WTC11 (cell line): Measurements from ENCODE around the gene ACY1. TPM values are rescaled to one million over a fixed set of nuclear protein-coding genes. Genes with fewer than 3 reads are reported as not detected.

ENCODE experiments used
- ATAC-seq: fragments of 200-7000 bp; cut with Tn5 transposase; 2 replicates; pipeline ENCODE4 v1.10.0; 2021; ENCODE audit warnings: mild to moderate bottlenecking, moderate library complexity
- CTCF ChIA-PET: fragments of 300-600 bp; sonication (Branson Sonifier 250); formaldehyde crosslinking; loops from one replicate; lab custom pipeline; 2021; ENCODE audit warnings: antibody characterized with exemption; lab: Charles Lee
- POLR2A ChIA-PET: fragments of 350-600 bp; sonication (Branson Sonifier 250); formaldehyde crosslinking; loops from one replicate; lab custom pipeline; 2021; ENCODE audit warnings: antibody characterized with exemption; lab: Charles Lee
- DNase-seq: peaks from one replicate; pipeline ENCODE4 v3.0.0; 2021; ENCODE audit warnings: low spot score
- H3K27ac Mint-ChIP-seq: 2 replicates; pipeline ENCODE4 v1.8.0; 2021; ENCODE audit warnings: mixed read lengths
- H3K27me3 Mint-ChIP-seq: 2 replicates; pipeline ENCODE4 v1.8.0; 2021; ENCODE audit warnings: low read depth, mild to moderate bottlenecking, moderate library complexity, mixed read lengths
- H3K36me3 Mint-ChIP-seq: 2 replicates; pipeline ENCODE4 v1.8.0; 2021; ENCODE audit warnings: mixed read lengths
- H3K4me1 Mint-ChIP-seq: 2 replicates; pipeline ENCODE4 v1.8.0; 2022; ENCODE audit warnings: mixed read lengths
- H3K4me3 Mint-ChIP-seq: 2 replicates; pipeline ENCODE4 v1.8.0; 2021; ENCODE audit warnings: mild to moderate bottlenecking, moderate library complexity, mixed read lengths
- H3K9me3 Mint-ChIP-seq: 2 replicates; pipeline ENCODE4 v1.8.0; 2021; ENCODE audit warnings: mixed read lengths
- AFF4 ChIP-seq: sonication (generic); formaldehyde crosslinking; IDR thresholded peaks from 2 replicates; pipeline ENCODE4 v1.8.1; 2023; ENCODE audit warnings: mild to moderate bottlenecking, missing genetic modification reagents, borderline replicate concordance
- CTCF ChIP-seq: fragments of 200-600 bp; IDR thresholded peaks from 2 replicates; pipeline ENCODE4 v1.8.0; 2022; ENCODE audit warnings: antibody characterized with exemption
- E2F4 ChIP-seq: sonication (generic); formaldehyde crosslinking; IDR thresholded peaks from 2 replicates; pipeline ENCODE4 v1.8.1; 2022; ENCODE audit warnings: low read depth, mild to moderate bottlenecking, moderate library complexity, missing genetic modification reagents, borderline replicate concordance
- FOXK1 ChIP-seq: sonication (generic); formaldehyde crosslinking; IDR thresholded peaks from 2 replicates; pipeline ENCODE4 v1.8.0; 2022; ENCODE audit warnings: mild to moderate bottlenecking, moderate library complexity, missing genetic modification reagents
- GABPB1 ChIP-seq: sonication (generic); formaldehyde crosslinking; IDR thresholded peaks from 2 replicates; pipeline ENCODE4 v1.8.1; 2023; ENCODE audit warnings: mild to moderate bottlenecking, missing genetic modification reagents
- HMGXB4 ChIP-seq: sonication (generic); formaldehyde crosslinking; IDR thresholded peaks from 2 replicates; pipeline ENCODE4 v1.8.1; 2023; ENCODE audit warnings: mild to moderate bottlenecking, moderate library complexity, missing genetic modification reagents
- JAZF1 ChIP-seq: fragments of 250-450 bp; sonication (Bioruptor Pico); IDR thresholded peaks from 2 replicates; pipeline ENCODE4 v1.9.0; 2021; ENCODE audit warnings: moderate library complexity, mild to moderate bottlenecking, inconsistent platforms
- KAT7 ChIP-seq: sonication (generic); formaldehyde crosslinking; IDR thresholded peaks from 2 replicates; pipeline ENCODE4 v1.8.1; 2023; ENCODE audit warnings: missing genetic modification reagents, mild to moderate bottlenecking, borderline replicate concordance
- MAX ChIP-seq: sonication (generic); formaldehyde crosslinking; IDR thresholded peaks from 2 replicates; pipeline ENCODE4 v1.8.0; 2022; ENCODE audit warnings: mild to moderate bottlenecking, missing genetic modification reagents
- MLX ChIP-seq: sonication (generic); formaldehyde crosslinking; IDR thresholded peaks from 2 replicates; pipeline ENCODE4 v1.8.1; 2023; ENCODE audit warnings: mild to moderate bottlenecking, missing genetic modification reagents, moderate library complexity
- OVOL2 ChIP-seq: fragments of 250-450 bp; sonication (Bioruptor Pico); IDR thresholded peaks from 2 replicates; pipeline ENCODE4 v1.9.0; 2021; ENCODE audit warnings: mild to moderate bottlenecking, borderline replicate concordance
- SOX15 ChIP-seq: fragments of 250-450 bp; sonication (Bioruptor Pico); IDR thresholded peaks from 2 replicates; pipeline ENCODE4 v1.9.0; 2021; ENCODE audit warnings: mild to moderate bottlenecking
- SP1 ChIP-seq: sonication (generic); formaldehyde crosslinking; conservative IDR thresholded peaks from 2 replicates; pipeline ENCODE4 v1.8.1; 2022; ENCODE audit warnings: missing genetic modification reagents
- ZBTB43 ChIP-seq: sonication (generic); formaldehyde crosslinking; IDR thresholded peaks from 2 replicates; pipeline ENCODE4 v1.8.1; 2023; ENCODE audit warnings: mild to moderate bottlenecking, missing genetic modification reagents
- ZNF121 ChIP-seq: sonication (generic); formaldehyde crosslinking; IDR thresholded peaks from 2 replicates; pipeline ENCODE4 v1.8.0; 2023; ENCODE audit warnings: missing genetic modification reagents
- ZNF263 ChIP-seq: sonication (generic); formaldehyde crosslinking; IDR thresholded peaks from 2 replicates; pipeline ENCODE4 v1.8.1; 2022; ENCODE audit warnings: low read depth, mild to moderate bottlenecking, moderate library complexity, missing genetic modification reagents
- ZNF317 ChIP-seq: sonication (generic); formaldehyde crosslinking; IDR thresholded peaks from 2 replicates; pipeline ENCODE4 v1.8.1; 2023; ENCODE audit warnings: low read depth, mild to moderate bottlenecking, moderate library complexity, missing genetic modification reagents, borderline replicate concordance
- ZNF671 ChIP-seq: fragments of 250-450 bp; sonication (Bioruptor Pico); IDR thresholded peaks from 2 replicates; pipeline ENCODE4 v1.8.0; 2021; ENCODE audit warnings: mild to moderate bottlenecking
- total RNA-seq: library from RNA; stranded (reverse); gene quantifications from 3 replicates; pipeline ENCODE4 v1.2.3, GENCODE V29; 2021

Gene ACY1
- total RNA-seq, 1 experiment from 2014 or later = 53.8 TPM

GRCh38 chr3:51962854-51963530 is 20.3 kb upstream of the ACY1 start:
- POLR2A ChIA-PET = interaction anchor here (1.3 kb wide), 1 partner anchor 20 kb away, joined by 8 read pairs; the partner anchor contains the start of gene ACY1
- no peak overlapping the region for H3K27ac Mint-ChIP-seq
- H3K4me3 Mint-ChIP-seq = no peak overlapping the region
- no peak for ATAC-seq
- no peak for TF ChIP-seq ZBTB43 (CRISPR knock-in tag)
- TF ChIP-seq KAT7 (CRISPR knock-in tag) = no peak
- TF ChIP-seq CTCF = no peak
- no peak for TF ChIP-seq SOX15 (CRISPR knock-in tag)
- no peak for TF ChIP-seq OVOL2 (CRISPR knock-in tag)
- TF ChIP-seq SP1 = no peak
- no peak for TF ChIP-seq JAZF1 (CRISPR knock-in tag)
- no peak for TF ChIP-seq ZNF671 (CRISPR knock-in tag)
- TF ChIP-seq ZNF263 (CRISPR knock-in tag) = no peak
- no peak for TF ChIP-seq E2F4 (CRISPR knock-in tag)
- TF ChIP-seq MLX (CRISPR knock-in tag) = no peak
- TF ChIP-seq MAX = no peak
- TF ChIP-seq HMGXB4 = no peak
- no peak for TF ChIP-seq FOXK1 (CRISPR knock-in tag)
- TF ChIP-seq, all 79 proteins: peak for 0
- H3K27me3 Mint-ChIP-seq = peaks cover 23% of the 10 kb centered on the region
- peaks cover 28% of the 10 kb centered on the region for H3K4me1 Mint-ChIP-seq
- CTCF ChIA-PET = interaction anchor here (1.4 to 6.5 kb wide), 3 partner anchors 12 to 143 kb away, joined by 3 to 60 read pairs (median 19); partner anchors contain the start of genes ABHD14A, ABHD14B and ACY1
- H3K36me3 Mint-ChIP-seq = no peaks in the 10 kb centered on the region
- H3K9me3 Mint-ChIP-seq = no peaks in the 10 kb centered on the region
- DNase-seq = no peak

- DNase-seq (peak; percentile 59), ATAC-seq (no peak)
- H3K4me1 Mint-ChIP-seq = peaks cover 35% of the 10 kb centered on the region
- POLR2A ChIA-PET = interaction anchor here (0.7 to 1.3 kb wide), 2 partner anchors 19 to 749 kb away, joined by 3 to 8 read pairs; partner anchors contain the start of gene ACY1
- H3K27me3 Mint-ChIP-seq = peaks cover 23% of the 10 kb centered on the region
- no peak overlapping the region for H3K27ac Mint-ChIP-seq
- CTCF ChIA-PET = interaction anchor here (1.4 to 6.5 kb wide), 3 partner anchors 11 to 144 kb away, joined by 3 to 60 read pairs (median 19); partner anchors contain the start of genes ABHD14A, ABHD14B and ACY1
- H3K9me3 Mint-ChIP-seq = no peaks in the 10 kb centered on the region
- H3K4me3 Mint-ChIP-seq = no peak overlapping the region
- H3K36me3 Mint-ChIP-seq = no peaks in the 10 kb centered on the region
- TF ChIP-seq ZNF121 (CRISPR knock-in tag) (no peak), E2F4 (CRISPR knock-in tag) (no peak), ZNF317 (CRISPR knock-in tag) (no peak), MAX (no peak), ZBTB43 (CRISPR knock-in tag) (no peak), GABPB1 (CRISPR knock-in tag) (no peak), AFF4 (CRISPR knock-in tag) (no peak)
Observed at GRCh38 chr3:51963951-51964451, 19.3 kb upstream of the ACY1 start.
